SK-N-SH (cell line): ENCODE results near the gene LGALS14. TPM values are rescaled to one million over a fixed set of nuclear protein-coding genes. Genes with fewer than 3 reads are reported as not detected.

Experiments
- CTCF ChIA-PET: fragments of 300-600, 350-600 bp; formaldehyde crosslinking; extraction: SDS; loops from one replicate; lab custom pipeline; 2021; lab: Yijun Ruan, JAX
- POLR2A ChIA-PET: fragments of 350-600 bp; sonication (Branson Sonifier 250); formaldehyde crosslinking; extraction: SDS; loops from one replicate; lab custom pipeline; 2020; ENCODE audit warnings: antibody characterized with exemption, inconsistent platforms; lab: Yijun Ruan, JAX
- DNase-seq: peaks from one replicate; pipeline ENCODE4 v3.0.0; 2012
- H2AFZ ChIP-seq: fragments of 200-600 bp; sonication (generic); 2 replicates; pipeline ENCODE4 v1.8.1; 2016; ENCODE audit warnings: antibody characterized with exemption, mild to moderate bottlenecking, low read depth
- H3F3A ChIP-seq: fragments of 200-600 bp; sonication (generic); replicated peaks from 2 replicates; pipeline ENCODE3; 2016; ENCODE audit warnings: antibody characterized with exemption, mild to moderate bottlenecking; ENCODE audit not compliant: insufficient read depth
- H3K27ac ChIP-seq, 2 experiments: fragments of 200-500 bp in 1 of 2; fragments of 200-600 bp in 1 of 2; sonication (Bioruptor generic) in 1 of 2; sonication (generic), shearing (Covaris generic) in 1 of 2; 2 replicates each; pipeline versions ENCODE4 v1.5.1 to v1.6.1; 2014 to 2016; ENCODE audit warnings: low read depth in 2 of 2, inconsistent platforms in 1 of 2, low read length in 1 of 2, mild to moderate bottlenecking in 1 of 2, mixed read lengths in 1 of 2
- H3K27me3 ChIP-seq: fragments of 200-600 bp; sonication (generic), shearing (Covaris generic); 2 replicates; pipeline ENCODE4 v1.6.1; 2016; ENCODE audit warnings: mixed run types; ENCODE audit not compliant: insufficient read depth
- H3K36me3 ChIP-seq, 2 experiments: fragments of 200-500 bp in 1 of 2; fragments of 200-600 bp in 1 of 2; sonication (Bioruptor generic) in 1 of 2; sonication (generic) in 1 of 2; replicated peaks in 1 of 2; 2 replicates each; pipeline versions ENCODE3 to v1.5.1; 2014 to 2016; ENCODE audit warnings: low read length in 1 of 2, mild to moderate bottlenecking in 1 of 2; ENCODE audit not compliant: insufficient read depth in 2 of 2, control insufficient read depth in 1 of 2
- H3K4me1 ChIP-seq, 2 experiments: fragments of 200-500 bp in 1 of 2; fragments of 200-600 bp in 1 of 2; sonication (Bioruptor generic) in 1 of 2; sonication (generic), shearing (Covaris generic) in 1 of 2; 2 replicates each; pipeline versions ENCODE4 v1.5.1 to v1.6.1; 2014 to 2016; ENCODE audit warnings: low read depth in 1 of 2, low read length in 1 of 2, mixed run types in 1 of 2; ENCODE audit not compliant: insufficient read depth in 2 of 2, control insufficient read depth in 1 of 2
- H3K4me2 ChIP-seq: fragments of 200-600 bp; sonication (generic), shearing (Covaris generic); 2 replicates; pipeline ENCODE4 v1.6.1; 2017; ENCODE audit warnings: mixed run types
- H3K4me3 ChIP-seq, 2 experiments: fragments of 200-500 bp in 1 of 2; fragments of 200-600 bp in 1 of 2; sonication (Bioruptor generic) in 1 of 2; sonication (generic), shearing (Covaris generic) in 1 of 2; 2 replicates each; pipeline versions ENCODE4 v1.5.1 to v1.8.1; 2014 to 2016; ENCODE audit warnings: low read depth in 2 of 2, inconsistent platforms in 1 of 2, low read length in 1 of 2, mild to moderate bottlenecking in 1 of 2, mixed read lengths in 1 of 2, moderate library complexity in 1 of 2
- H3K79me2 ChIP-seq: fragments of 200-600 bp; sonication (generic); 2 replicates; pipeline ENCODE4 v1.8.1; 2017; ENCODE audit warnings: mild to moderate bottlenecking; ENCODE audit not compliant: insufficient read depth
- H3K9ac ChIP-seq: fragments of 200-600 bp; sonication (generic); 2 replicates; pipeline ENCODE4 v1.6.1; 2017; ENCODE audit warnings: mixed run types
- H3K9me2 ChIP-seq: fragments of 200-600 bp; sonication (generic); 2 replicates; pipeline ENCODE4 v1.6.1; 2017; ENCODE audit warnings: mixed run types
- H3K9me3 ChIP-seq: fragments of 200-600 bp; sonication (generic); 2 replicates; pipeline ENCODE4 v1.6.1; 2017; ENCODE audit warnings: mixed run types, mild to moderate bottlenecking, moderate library complexity
- H4K20me1 ChIP-seq: fragments of 200-600 bp; sonication (generic); 2 replicates; pipeline ENCODE4 v1.6.1; 2017; ENCODE audit warnings: mild to moderate bottlenecking, mixed run types; ENCODE audit not compliant: insufficient read depth
- CHD2 ChIP-seq: fragments of 150-350 bp; IDR thresholded peaks from 2 replicates; pipeline ENCODE4 v1.6.1; 2018; ENCODE audit warnings: low read length; ENCODE audit not compliant: partially characterized antibody
- ELF1 ChIP-seq: IDR thresholded peaks from 2 replicates; pipeline ENCODE4 v1.4.0; 2012
- FOXM1 ChIP-seq: IDR thresholded peaks from 2 replicates; pipeline ENCODE4 v1.4.0; 2012; ENCODE audit warnings: low read depth, mild to moderate bottlenecking
- MXI1 ChIP-seq: IDR thresholded peaks from 2 replicates; pipeline ENCODE4 v1.6.1; 2012; ENCODE audit warnings: mild to moderate bottlenecking, low read depth, low read length, improper control_type of control experiment
- RAD21 ChIP-seq: IDR thresholded peaks from 2 replicates; pipeline ENCODE4 v1.6.1; 2012; ENCODE audit warnings: mild to moderate bottlenecking, low read length
- RFX5 ChIP-seq: IDR thresholded peaks from 2 replicates; pipeline ENCODE4 v1.6.1; 2012; ENCODE audit warnings: mild to moderate bottlenecking, improper control_type of control experiment, low read length
- YY1 ChIP-seq: IDR thresholded peaks from 2 replicates; pipeline ENCODE4 v1.4.0; 2012; ENCODE audit warnings: low read depth, mild to moderate bottlenecking
- WGBS: methylation state at CpG from one replicate; pipeline ENCODE4 v1.1.6; 2017; ENCODE audit warnings: low lambda C conversion rate; 5-methylcytosine and 5-hydroxymethylcytosine counted together
- polyA plus RNA-seq, 3 experiments: library from polyadenylated mRNA; depleted of rRNA; stranded (reverse); fragments of >200 nt; gene quantifications; 2 replicates each; pipeline ENCODE4 v1.2.3, GENCODE V29; 2012
- TF ChIP-seq, protein P1 (sequence below): IDR thresholded peaks from 2 replicates; pipeline ENCODE4 v1.4.0; 2012; ENCODE audit warnings: low read depth, borderline replicate concordance
- TF ChIP-seq, protein P2 (sequence below): fragments of 200-600 bp; sonication (generic); IDR thresholded peaks from 2 replicates; pipeline ENCODE4 v1.6.1; 2017; ENCODE audit warnings: antibody characterized with exemption, mild to moderate bottlenecking, moderate library complexity
- TF ChIP-seq, protein P3 (sequence below): fragments of 150-350 bp; IDR thresholded peaks from 2 replicates; pipeline ENCODE4 v1.6.1; 2016; ENCODE audit warnings: mild to moderate bottlenecking, low read depth, low read length

LGALS14 gene
- polyA plus RNA-seq, 1 of the 3 experiments (the other 2 are of a cell fraction), result not detected

DNA sequence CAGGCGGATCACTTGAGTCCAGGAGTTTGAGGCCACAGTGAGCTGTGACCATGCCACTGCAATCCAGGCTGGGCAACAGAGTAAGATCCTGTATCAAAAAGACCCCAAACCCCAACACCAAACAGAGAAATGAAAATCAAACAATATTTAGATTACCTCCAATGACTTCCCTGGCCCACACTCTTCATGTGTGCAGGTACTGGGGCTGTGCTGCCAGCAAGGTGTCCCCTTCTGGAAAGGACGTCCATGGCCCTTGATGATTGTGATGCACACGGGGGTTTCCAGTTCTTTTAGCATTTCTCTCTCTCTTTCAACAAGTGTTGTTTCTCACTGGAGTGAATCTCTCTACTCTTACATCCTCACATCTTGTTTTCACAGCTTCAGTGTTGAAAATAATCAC, 23.7 kb upstream of the LGALS14 start:
- ChIA-PET CTCF (interaction anchor here (1.5 kb wide), 1 partner anchor 130 kb away, joined by 4 read pairs; no protein-coding TSS in a partner anchor), POLR2A (no interaction called here)

DNA sequence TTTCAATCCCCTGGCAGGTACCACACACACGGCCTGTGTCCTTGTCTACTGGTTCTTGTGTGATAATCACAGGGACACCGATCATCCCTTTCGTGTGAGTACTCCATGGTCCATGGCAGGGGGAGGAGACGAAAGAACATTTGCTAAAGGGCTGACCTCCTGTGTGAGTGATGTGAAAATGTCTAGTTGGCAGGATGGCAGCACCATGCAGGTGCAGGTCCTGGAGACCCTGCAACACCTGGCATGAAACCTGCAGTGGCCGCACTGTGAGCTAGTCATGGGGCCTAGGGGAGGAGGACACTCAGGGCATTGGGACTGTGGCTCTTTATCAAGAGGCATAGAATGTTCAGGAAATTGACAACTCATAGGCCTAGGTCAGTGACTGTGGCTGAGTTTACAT, 22.9 kb upstream of the LGALS14 start:
- Histone ChIP-seq H3K79me2 (no peaks in the 10 kb centered on the region), H2AFZ (no peak overlapping the region), H3K9me3 (no peaks in the 10 kb centered on the region), H3K9ac (no peak overlapping the region), H3K4me1 (no peaks in the 10 kb centered on the region), H3K9me2 (no peaks in the 10 kb centered on the region), H3K27me3 (peaks cover 11% of the 10 kb centered on the region; the same call in 1 of the 2 replicates), H3K4me3 (no peak overlapping the region), H3K27ac (no peak overlapping the region), H3F3A (no peaks in the 10 kb centered on the region), H4K20me1 (no peaks in the 10 kb centered on the region), H3K4me2 (no peak overlapping the region), H3K36me3 (no peaks in the 10 kb centered on the region)
- ChIA-PET POLR2A (no interaction called here), CTCF (interaction anchor here (1.5 kb wide), 1 partner anchor 131 kb away, joined by 4 read pairs; no protein-coding TSS in a partner anchor)
- no peak for DNase-seq
- WGBS, result 48% methylated on average over 5 of the region's 5 CpGs
- no peak for TF ChIP-seq YY1
- no peak for TF ChIP-seq RAD21
- TF ChIP-seq, protein P1, sequence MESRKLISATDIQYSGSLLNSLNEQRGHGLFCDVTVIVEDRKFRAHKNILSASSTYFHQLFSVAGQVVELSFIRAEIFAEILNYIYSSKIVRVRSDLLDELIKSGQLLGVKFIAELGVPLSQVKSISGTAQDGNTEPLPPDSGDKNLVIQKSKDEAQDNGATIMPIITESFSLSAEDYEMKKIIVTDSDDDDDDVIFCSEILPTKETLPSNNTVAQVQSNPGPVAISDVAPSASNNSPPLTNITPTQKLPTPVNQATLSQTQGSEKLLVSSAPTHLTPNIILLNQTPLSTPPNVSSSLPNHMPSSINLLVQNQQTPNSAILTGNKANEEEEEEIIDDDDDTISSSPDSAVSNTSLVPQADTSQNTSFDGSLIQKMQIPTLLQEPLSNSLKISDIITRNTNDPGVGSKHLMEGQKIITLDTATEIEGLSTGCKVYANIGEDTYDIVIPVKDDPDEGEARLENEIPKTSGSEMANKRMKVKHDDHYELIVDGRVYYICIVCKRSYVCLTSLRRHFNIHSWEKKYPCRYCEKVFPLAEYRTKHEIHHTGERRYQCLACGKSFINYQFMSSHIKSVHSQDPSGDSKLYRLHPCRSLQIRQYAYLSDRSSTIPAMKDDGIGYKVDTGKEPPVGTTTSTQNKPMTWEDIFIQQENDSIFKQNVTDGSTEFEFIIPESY, result no peak

More for the DNA sequence above, 23.7 kb upstream of the LGALS14 start:
- Histone ChIP-seq H2AFZ (no peak overlapping the region), H3K9ac (no peak overlapping the region), H4K20me1 (no peaks in the 10 kb centered on the region), H3K27ac (no peak overlapping the region), H3F3A (no peaks in the 10 kb centered on the region), H3K9me2 (no peaks in the 10 kb centered on the region), H3K36me3 (no peaks in the 10 kb centered on the region), H3K79me2 (no peaks in the 10 kb centered on the region), H3K4me1 (no peaks in the 10 kb centered on the region), H3K4me3 (no peak overlapping the region), H3K9me3 (no peaks in the 10 kb centered on the region), H3K4me2 (no peak overlapping the region), H3K27me3 (peaks cover 6% of the 10 kb centered on the region; the same call in 1 of the 2 replicates)
- TF ChIP-seq RFX5, result no peak
- TF ChIP-seq, protein P2, sequence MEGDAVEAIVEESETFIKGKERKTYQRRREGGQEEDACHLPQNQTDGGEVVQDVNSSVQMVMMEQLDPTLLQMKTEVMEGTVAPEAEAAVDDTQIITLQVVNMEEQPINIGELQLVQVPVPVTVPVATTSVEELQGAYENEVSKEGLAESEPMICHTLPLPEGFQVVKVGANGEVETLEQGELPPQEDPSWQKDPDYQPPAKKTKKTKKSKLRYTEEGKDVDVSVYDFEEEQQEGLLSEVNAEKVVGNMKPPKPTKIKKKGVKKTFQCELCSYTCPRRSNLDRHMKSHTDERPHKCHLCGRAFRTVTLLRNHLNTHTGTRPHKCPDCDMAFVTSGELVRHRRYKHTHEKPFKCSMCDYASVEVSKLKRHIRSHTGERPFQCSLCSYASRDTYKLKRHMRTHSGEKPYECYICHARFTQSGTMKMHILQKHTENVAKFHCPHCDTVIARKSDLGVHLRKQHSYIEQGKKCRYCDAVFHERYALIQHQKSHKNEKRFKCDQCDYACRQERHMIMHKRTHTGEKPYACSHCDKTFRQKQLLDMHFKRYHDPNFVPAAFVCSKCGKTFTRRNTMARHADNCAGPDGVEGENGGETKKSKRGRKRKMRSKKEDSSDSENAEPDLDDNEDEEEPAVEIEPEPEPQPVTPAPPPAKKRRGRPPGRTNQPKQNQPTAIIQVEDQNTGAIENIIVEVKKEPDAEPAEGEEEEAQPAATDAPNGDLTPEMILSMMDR, result no peak
- TF ChIP-seq CHD2, result no peak
- no peak for TF ChIP-seq ELF1
- no peak for DNase-seq
- 10% methylated on average over 3 of the region's 3 CpGs for WGBS

DNA sequence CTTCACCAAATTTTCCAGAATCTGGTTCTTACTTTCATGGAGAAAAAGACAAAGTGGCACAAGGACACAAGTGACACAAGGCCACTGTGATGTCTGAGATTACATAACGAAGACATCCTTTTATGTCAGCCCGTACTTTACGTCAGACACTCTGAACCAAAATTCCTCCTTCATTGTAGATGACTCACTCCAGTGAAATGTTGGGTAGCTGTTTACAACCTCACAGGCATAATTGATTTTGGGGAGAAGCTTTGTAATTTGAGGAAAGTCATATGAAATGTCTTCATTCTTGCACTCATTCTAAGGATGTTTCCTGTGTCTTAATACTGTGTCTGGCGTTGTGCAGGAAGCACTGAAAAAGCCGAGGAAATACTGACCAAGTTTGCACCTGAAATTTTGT, 20.0 kb upstream of the LGALS14 start:
- Histone ChIP-seq H2AFZ (no peak overlapping the region), H3K79me2 (no peaks in the 10 kb centered on the region), H3F3A (no peaks in the 10 kb centered on the region), H3K4me1 (no peaks in the 10 kb centered on the region), H3K9ac (no peak overlapping the region), H4K20me1 (no peaks in the 10 kb centered on the region), H3K4me2 (no peak overlapping the region), H3K4me3 (no peak overlapping the region), H3K9me3 (no peaks in the 10 kb centered on the region), H3K27me3 (peaks cover 11% of the 10 kb centered on the region; the same call in 1 of the 2 replicates), H3K36me3 (no peaks in the 10 kb centered on the region), H3K27ac (no peak overlapping the region), H3K9me2 (no peaks in the 10 kb centered on the region)
- ChIA-PET CTCF (no interaction called here), POLR2A (no interaction called here)
- 9% methylated on average over 5 of the region's 5 CpGs for WGBS
- TF ChIP-seq FOXM1 (no peak), MXI1 (no peak)
- TF ChIP-seq, protein P3, sequence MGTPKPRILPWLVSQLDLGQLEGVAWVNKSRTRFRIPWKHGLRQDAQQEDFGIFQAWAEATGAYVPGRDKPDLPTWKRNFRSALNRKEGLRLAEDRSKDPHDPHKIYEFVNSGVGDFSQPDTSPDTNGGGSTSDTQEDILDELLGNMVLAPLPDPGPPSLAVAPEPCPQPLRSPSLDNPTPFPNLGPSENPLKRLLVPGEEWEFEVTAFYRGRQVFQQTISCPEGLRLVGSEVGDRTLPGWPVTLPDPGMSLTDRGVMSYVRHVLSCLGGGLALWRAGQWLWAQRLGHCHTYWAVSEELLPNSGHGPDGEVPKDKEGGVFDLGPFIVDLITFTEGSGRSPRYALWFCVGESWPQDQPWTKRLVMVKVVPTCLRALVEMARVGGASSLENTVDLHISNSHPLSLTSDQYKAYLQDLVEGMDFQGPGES, result no peak
- no peak for DNase-seq
